Measurements from ENCODE around the gene SMPD3. TPM values are rescaled to one million over a fixed set of nuclear protein-coding genes. Genes with fewer than 3 reads are reported as not detected.

SMPD3 gene
- total RNA-seq, 1 experiment from 2014 or later = 0.77 TPM

- Histone ChIP-seq H3K4me1 (ENCODE audit: control insufficient read depth, insufficient read depth, low read length) (peaks cover 3% of the 10 kb centered on the region; the same call in 1 of the 2 replicates), H3K36me3 (ENCODE audit: control insufficient read depth, insufficient read depth, low read length) (no peaks in the 10 kb centered on the region), H3K9me3 (ENCODE audit: control insufficient read depth, insufficient read depth, low read depth, low read length) (no peaks in the 10 kb centered on the region), H3K27me3 (ENCODE audit: control insufficient read depth, insufficient read depth, low read length) (no peaks in the 10 kb centered on the region), H3K4me3 (ENCODE audit: low read depth in 2 of 2, low read length in 2 of 2) (no peak overlapping the region), H3K27ac (ENCODE audit: low read length) (no peak overlapping the region)
- ATAC-seq = no peak
- POLR2A ChIA-PET = interaction anchor here (0.7 kb wide), 1 partner anchor 26 kb away, joined by 4 read pairs; no protein-coding TSS in a partner anchor
- in situ Hi-C loops (cut with HindIII; ENCODE audit: low pct_unique_long_range_greater_than_20kb, low sequenced_read_pairs) = no loop called here
- BruUV-seq (replicated peaks) = no TSS peak
- CTCF ChIA-PET = no interaction called here
- DNase-seq (ENCODE audit: low read depth, low spot score) = no peak
- TF ChIP-seq, protein P1, sequence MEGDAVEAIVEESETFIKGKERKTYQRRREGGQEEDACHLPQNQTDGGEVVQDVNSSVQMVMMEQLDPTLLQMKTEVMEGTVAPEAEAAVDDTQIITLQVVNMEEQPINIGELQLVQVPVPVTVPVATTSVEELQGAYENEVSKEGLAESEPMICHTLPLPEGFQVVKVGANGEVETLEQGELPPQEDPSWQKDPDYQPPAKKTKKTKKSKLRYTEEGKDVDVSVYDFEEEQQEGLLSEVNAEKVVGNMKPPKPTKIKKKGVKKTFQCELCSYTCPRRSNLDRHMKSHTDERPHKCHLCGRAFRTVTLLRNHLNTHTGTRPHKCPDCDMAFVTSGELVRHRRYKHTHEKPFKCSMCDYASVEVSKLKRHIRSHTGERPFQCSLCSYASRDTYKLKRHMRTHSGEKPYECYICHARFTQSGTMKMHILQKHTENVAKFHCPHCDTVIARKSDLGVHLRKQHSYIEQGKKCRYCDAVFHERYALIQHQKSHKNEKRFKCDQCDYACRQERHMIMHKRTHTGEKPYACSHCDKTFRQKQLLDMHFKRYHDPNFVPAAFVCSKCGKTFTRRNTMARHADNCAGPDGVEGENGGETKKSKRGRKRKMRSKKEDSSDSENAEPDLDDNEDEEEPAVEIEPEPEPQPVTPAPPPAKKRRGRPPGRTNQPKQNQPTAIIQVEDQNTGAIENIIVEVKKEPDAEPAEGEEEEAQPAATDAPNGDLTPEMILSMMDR (IDR thresholded peaks at IDR 0.05) = no peak
- intact Hi-C loops (cut with micrococcal nuclease; ENCODE audit: unreplicated experiment) = no loop called here
Measured at GRCh38 chr16:68486502-68487202, 38.3 kb upstream of the SMPD3 start.

GRCh38 chr16:68481636-68482035 lies 33.3 kb upstream of the SMPD3 start:
- ChIA-PET POLR2A (no interaction called here), CTCF (no interaction called here)
- no peaks in the 10 kb centered on the region for H3K9me3 ChIP-seq (ENCODE audit: control insufficient read depth, insufficient read depth, low read depth, low read length)
- TF ChIP-seq SIN3A (IDR thresholded peaks at IDR 0.05; ENCODE audit: borderline replicate concordance, insufficient read depth, low read depth, low read length) (no peak), REST (IDR thresholded peaks at IDR 0.05; ENCODE audit: insufficient read depth in 1 of 2, low read depth in 2 of 2, low read length in 1 of 2) (no peak), POLR2AphosphoS5 (IDR thresholded peaks at IDR 0.05; ENCODE audit: low read depth, low read length) (no peak), TCF7L2 (IDR thresholded peaks at IDR 0.05; ENCODE audit: low read depth, low read length) (no peak)
- TF ChIP-seq, protein P1 (IDR thresholded peaks at IDR 0.05) = no peak
- no peaks in the 10 kb centered on the region for H3K4me1 ChIP-seq (ENCODE audit: control insufficient read depth, insufficient read depth, low read length)
- DNase-seq (ENCODE audit: low read depth, low spot score) (no peak), ATAC-seq (no peak)
- in situ Hi-C loops (cut with HindIII; ENCODE audit: low pct_unique_long_range_greater_than_20kb, low sequenced_read_pairs) = no loop called here
- H3K27me3 ChIP-seq (ENCODE audit: control insufficient read depth, insufficient read depth, low read length) = no peaks in the 10 kb centered on the region
- BruUV-seq (replicated peaks) = no TSS peak
- no peak overlapping the region for H3K27ac ChIP-seq (ENCODE audit: low read length)
- H3K4me3 ChIP-seq (ENCODE audit: low read depth in 2 of 2, low read length in 2 of 2) = no peak overlapping the region
- intact Hi-C loops (cut with micrococcal nuclease; ENCODE audit: unreplicated experiment) = no loop called here
- no peaks in the 10 kb centered on the region for H3K36me3 ChIP-seq (ENCODE audit: control insufficient read depth, insufficient read depth, low read length)
